Epithelial cell of esophagus (primary cell): ENCODE results near the gene BOLL.
A peak's percentile ranks its signal among the peaks of the same experiment; 100 is the strongest.

Source experiments
- DNase-seq: peaks from one replicate; pipeline ENCODE4 v3.0.0; 2010; ENCODE audit warnings: low read depth
- H3K4me3 ChIP-seq: 2 replicates; pipeline ENCODE4 v1.5.1; 2011; ENCODE audit warnings: mild to moderate bottlenecking, low read length, control low read depth
- CTCF ChIP-seq: IDR thresholded peaks from 2 replicates; pipeline ENCODE4 v1.5.1; 2011; ENCODE audit warnings: low read depth, mild to moderate bottlenecking, low read length, control low read depth, inconsistent platforms; ENCODE audit not compliant: insufficient read depth; ENCODE audit errors: missing control alignments

The BOLL gene

GRCh38 chr2:197814526-197814925 lies 29.4 kb upstream of the BOLL start:
- no peak overlapping the region for H3K4me3 ChIP-seq
- DNase-seq: no peak

GRCh38 chr2:197813093-197813787 lies 28.1 kb upstream of the BOLL start:
- peak; percentile 71 for TF ChIP-seq CTCF
- peak; percentile 75 for DNase-seq
- H3K4me3 ChIP-seq: no peak overlapping the region

More at GRCh38 chr2:197814526-197814925, 29.4 kb upstream of the BOLL start:
- no peak for TF ChIP-seq CTCF

- no peak for TF ChIP-seq CTCF
- no peak for DNase-seq
- H3K4me3 ChIP-seq: no peak overlapping the region
Measured at GRCh38 chr2:197810491-197810890, 25.4 kb upstream of the BOLL start.

- DNase-seq: no peak
- H3K4me3 ChIP-seq: no peak overlapping the region
- TF ChIP-seq CTCF: no peak
Measured at GRCh38 chr2:197810016-197810415, 24.9 kb upstream of the BOLL start.

- no peak overlapping the region for H3K4me3 ChIP-seq
- no peak for DNase-seq
- no peak for TF ChIP-seq CTCF
Measured at GRCh38 chr2:197809064-197809463, 23.9 kb upstream of the BOLL start.

GRCh38 chr2:197805715-197806633 lies 20.9 kb upstream of the BOLL start:
- no peak overlapping the region for H3K4me3 ChIP-seq
- DNase-seq: peak; percentile 9
- TF ChIP-seq CTCF: no peak
